Kidney (tissue), 14 donors: Measurements from ENCODE around the gene FAM20B. TPM values are rescaled to one million over a fixed set of nuclear protein-coding genes. Genes with fewer than 3 reads are reported as not detected.
A peak's percentile ranks its signal among the peaks of the same experiment; 100 is the strongest.

ENCODE experiments used
- DNase-seq, 5 donors: peaks; one replicate each; pipeline ENCODE4 v3.0.0-alpha.2; 2013 to 2020
- FAIRE-seq: peaks from 2 replicates; lab custom pipeline; 2012; peaks lifted over from hg19 to GRCh38; lab: Jason Lieb, UNC
- H3K27ac ChIP-seq, 2 donors: one replicate each; pipeline ENCODE4 v1.7.0; 2013; ENCODE audit warnings: low read depth in 2 of 2, low read length in 2 of 2, inconsistent platforms in 1 of 2
- H3K27me3 ChIP-seq: one replicate; pipeline ENCODE4 v1.7.1; 2013; ENCODE audit warnings: low read length, inconsistent platforms; ENCODE audit not compliant: control insufficient read depth, insufficient read depth
- H3K36me3 ChIP-seq, 3 donors: one replicate each; pipeline versions ENCODE4 v1.7.0 to v1.7.1; 2013; ENCODE audit warnings: low read length in 3 of 3, control low read depth in 1 of 3, inconsistent platforms in 1 of 3; ENCODE audit not compliant: insufficient read depth in 3 of 3, control insufficient read depth in 2 of 3
- H3K4me1 ChIP-seq, 3 donors: one replicate each; pipeline versions ENCODE4 v1.7.0 to v1.7.1; 2013; ENCODE audit warnings: low read length in 3 of 3, inconsistent platforms in 1 of 3, low read depth in 1 of 3; ENCODE audit not compliant: control insufficient read depth in 2 of 3, insufficient read depth in 2 of 3
- H3K4me3 ChIP-seq, 3 donors: one replicate each; pipeline versions ENCODE4 v1.7.0 to v1.8.1; 2013; ENCODE audit warnings: low read length in 3 of 3, control low read depth in 1 of 3, inconsistent platforms in 1 of 3
- H3K9ac ChIP-seq, 3 donors: one replicate each; pipeline versions ENCODE4 v1.7.0 to v1.7.1; 2013; ENCODE audit warnings: low read length in 3 of 3, control low read depth in 1 of 3, inconsistent platforms in 1 of 3
- H3K9me3 ChIP-seq, 3 donors: one replicate each; pipeline versions ENCODE4 v1.7.0 to v1.7.1; 2013; ENCODE audit warnings: low read length in 3 of 3, control low read depth in 1 of 3, inconsistent platforms in 1 of 3; ENCODE audit not compliant: control insufficient read depth in 2 of 3, insufficient read depth in 1 of 3
- intact Hi-C: fragments of 100-400 bp; cut with DNase I; formaldehyde crosslinking; loops from one replicate; pipeline ENCODE4 v1.11.1; 2022
- polyA plus RNA-seq: library from polyadenylated mRNA; stranded (reverse); fragments of 350-450 nt; fragmentation: Illumina TruSeq; extraction: RNeasy Lipid Tissue Mini Kit (QIAGEN cat#74804); gene quantifications from one replicate; pipeline ENCODE4 v1.2.3, GENCODE V29; 2014; ENCODE audit warnings: low read depth, low replicate concordance; ENCODE audit not compliant: insufficient read depth
- total RNA-seq: library from RNA; stranded (reverse); fragmentation: NEBNext Ultra II Directional; extraction: Animal tissue kit (Norgen Biotek cat#: 25700); gene quantifications from one replicate; pipeline ENCODE4 v1.2.1, GENCODE V29; 2021
- TF ChIP-seq, protein P1 (sequence below): IDR thresholded peaks from 3 replicates; pipeline ENCODE4 v1.5.1; 2012; ENCODE audit warnings: mild to moderate bottlenecking, moderate library complexity, borderline replicate concordance; ENCODE audit not compliant: insufficient read depth; ENCODE audit errors: extremely low read depth
- donor health status: control.
- donor health status: control.
- donor health status: control.
- donor health status: control.
- donor health status: control.
- donor health status: DM: yes; HTN: yes; CAD: no.
- donor health status: Normal renal cell carcinoma (clear cell type).

Gene FAM20B
- total and polyA plus RNA-seq, 2 donors from 2014 or later, result 17.0 to 50.2 TPM

DNA sequence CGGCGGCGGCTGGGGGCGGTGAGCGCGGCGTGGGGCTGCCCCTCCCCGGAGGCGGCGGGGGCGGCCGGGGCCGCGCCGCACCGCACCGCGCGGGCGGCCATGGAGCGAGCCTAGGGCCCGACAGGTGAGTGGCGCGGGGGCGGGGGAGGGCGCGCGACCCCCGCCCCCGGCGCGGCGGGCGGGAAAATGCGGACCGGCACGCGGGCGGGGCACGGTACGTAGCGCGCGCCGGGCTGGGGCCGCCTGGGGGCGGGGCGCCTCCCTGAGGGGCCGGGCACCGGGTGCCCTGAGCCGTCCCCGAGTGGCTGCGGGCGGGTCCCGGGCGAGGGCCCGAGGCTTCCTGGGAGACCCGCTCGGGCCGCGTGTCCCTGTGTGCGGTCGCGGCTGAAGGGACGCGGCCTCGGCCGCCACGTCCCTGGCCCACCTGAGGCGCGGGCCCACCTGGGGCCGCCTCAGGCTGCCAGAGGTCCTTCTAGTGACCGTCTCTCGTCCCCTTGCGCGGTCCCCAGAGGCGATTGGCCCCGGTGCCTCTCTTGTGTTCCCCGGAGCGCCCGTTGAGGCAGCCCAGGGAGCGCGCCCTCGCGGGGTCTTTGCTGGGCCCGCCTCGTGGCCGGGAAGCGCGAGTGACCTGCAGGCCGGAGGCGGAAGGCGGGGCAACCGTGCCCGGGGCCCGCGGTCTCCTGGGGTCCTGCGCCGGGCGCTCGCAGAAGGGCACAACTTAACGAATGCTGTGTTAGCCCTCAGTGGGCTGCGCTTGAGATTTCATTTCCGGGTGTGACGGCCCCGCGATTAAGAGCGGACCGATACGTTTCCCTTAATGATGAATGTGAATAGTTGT lies 500 bp downstream of the FAM20B start:
- no peaks in the 10 kb centered on the region for H3K27me3 ChIP-seq
- H3K9me3 ChIP-seq, result no peaks in the 10 kb centered on the region
- H3K9ac ChIP-seq, result peak overlapping the region; percentile 57 to 88 (median 78)
- peak overlapping the region; percentile 84 to 86 for H3K27ac ChIP-seq
- FAIRE-seq (no peak), DNase-seq (peak; percentile 81 to 93 (median 86))
- H3K4me3 ChIP-seq, result peak overlapping the region; percentile 70 to 94 (median 94)
- TF ChIP-seq, protein P1, sequence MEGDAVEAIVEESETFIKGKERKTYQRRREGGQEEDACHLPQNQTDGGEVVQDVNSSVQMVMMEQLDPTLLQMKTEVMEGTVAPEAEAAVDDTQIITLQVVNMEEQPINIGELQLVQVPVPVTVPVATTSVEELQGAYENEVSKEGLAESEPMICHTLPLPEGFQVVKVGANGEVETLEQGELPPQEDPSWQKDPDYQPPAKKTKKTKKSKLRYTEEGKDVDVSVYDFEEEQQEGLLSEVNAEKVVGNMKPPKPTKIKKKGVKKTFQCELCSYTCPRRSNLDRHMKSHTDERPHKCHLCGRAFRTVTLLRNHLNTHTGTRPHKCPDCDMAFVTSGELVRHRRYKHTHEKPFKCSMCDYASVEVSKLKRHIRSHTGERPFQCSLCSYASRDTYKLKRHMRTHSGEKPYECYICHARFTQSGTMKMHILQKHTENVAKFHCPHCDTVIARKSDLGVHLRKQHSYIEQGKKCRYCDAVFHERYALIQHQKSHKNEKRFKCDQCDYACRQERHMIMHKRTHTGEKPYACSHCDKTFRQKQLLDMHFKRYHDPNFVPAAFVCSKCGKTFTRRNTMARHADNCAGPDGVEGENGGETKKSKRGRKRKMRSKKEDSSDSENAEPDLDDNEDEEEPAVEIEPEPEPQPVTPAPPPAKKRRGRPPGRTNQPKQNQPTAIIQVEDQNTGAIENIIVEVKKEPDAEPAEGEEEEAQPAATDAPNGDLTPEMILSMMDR, result no peak
- intact Hi-C loops, result no loop called here
- H3K36me3 ChIP-seq, result no peaks in the 10 kb centered on the region
- no peaks in the 10 kb centered on the region for H3K4me1 ChIP-seq

DNA sequence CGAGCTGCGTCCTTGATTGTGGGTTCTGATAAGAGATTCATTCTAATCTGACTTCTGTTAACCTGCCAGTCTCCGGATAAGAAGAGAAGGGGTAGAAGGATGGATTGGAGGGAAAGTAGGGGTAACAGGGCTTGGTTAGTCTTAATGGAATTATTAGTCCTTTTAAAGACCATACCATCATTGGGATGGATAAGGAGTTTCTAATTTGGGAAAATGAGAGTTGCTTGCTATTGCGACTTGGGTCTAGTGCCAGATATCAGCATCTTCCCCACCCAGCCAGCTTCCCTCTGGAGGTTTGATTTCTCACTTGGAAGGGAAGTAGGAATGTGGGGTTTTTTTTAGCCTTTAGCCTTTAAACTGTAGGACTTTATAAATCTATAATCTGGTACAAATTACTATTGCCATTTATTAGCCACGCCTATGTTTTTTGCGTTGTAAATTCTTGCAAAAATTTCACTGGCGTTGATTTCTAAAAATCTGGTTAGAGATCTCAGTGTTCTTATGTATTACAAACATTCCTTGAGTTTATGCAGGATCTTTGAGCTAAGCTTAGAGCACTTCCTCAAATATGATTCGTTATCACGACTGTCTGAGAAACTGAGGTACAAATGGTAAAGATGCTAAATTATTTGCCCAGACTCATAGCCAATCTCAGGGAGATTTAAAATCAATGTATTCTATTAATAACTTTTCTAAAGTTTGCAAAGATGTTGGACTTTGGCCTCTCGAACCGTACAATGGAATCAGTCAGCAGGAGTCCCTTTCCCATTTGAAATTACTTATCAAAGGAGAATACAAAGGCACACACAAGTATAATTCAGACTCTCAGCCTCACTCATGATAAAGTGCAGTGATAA lies 1.3 kb downstream of the FAM20B start:
- H3K4me1 ChIP-seq, result no peaks in the 10 kb centered on the region
- FAIRE-seq, result no peak
- no peaks in the 10 kb centered on the region for H3K27me3 ChIP-seq
- H3K9me3 ChIP-seq, result no peaks in the 10 kb centered on the region
- H3K9ac ChIP-seq, result peak overlapping the region; percentile 57 to 88 (median 78)
- intact Hi-C loops, result no loop called here
- H3K36me3 ChIP-seq, result no peaks in the 10 kb centered on the region
- DNase-seq, result peak in 1 of 5 donors; percentile 17
- H3K27ac ChIP-seq, result peak overlapping the region; percentile 84 to 86
- TF ChIP-seq, protein P1, result no peak
- peak overlapping the region; percentile 70 to 94 (median 94) for H3K4me3 ChIP-seq

DNA sequence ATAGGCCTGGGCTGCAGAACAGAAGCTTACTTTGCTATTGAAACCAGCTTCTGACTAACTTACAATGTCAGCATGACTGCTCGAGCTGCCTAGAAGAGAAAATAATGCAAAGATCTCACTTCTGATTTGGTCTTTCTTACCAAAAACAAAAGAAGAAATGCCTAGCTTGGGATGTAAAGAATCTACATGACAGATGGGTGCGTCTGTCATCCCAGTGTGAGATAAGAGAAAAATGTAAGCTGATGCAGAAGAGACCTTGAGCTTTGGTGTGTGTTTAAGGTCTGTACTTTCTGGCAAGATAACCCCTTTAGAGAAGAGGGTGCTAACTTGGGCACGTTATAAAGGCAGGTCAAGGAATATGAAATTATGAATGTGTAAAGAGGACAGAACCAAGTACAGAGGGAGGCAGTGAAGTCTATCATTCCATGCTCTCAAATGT lies 3.6 kb downstream of the FAM20B start:
- no peaks in the 10 kb centered on the region for H3K36me3 ChIP-seq
- H3K27ac ChIP-seq, result no peak overlapping the region
- no peak overlapping the region for H3K9ac ChIP-seq
- no peaks in the 10 kb centered on the region for H3K27me3 ChIP-seq
- H3K9me3 ChIP-seq, result no peaks in the 10 kb centered on the region
- H3K4me3 ChIP-seq, result no peak overlapping the region
- TF ChIP-seq, protein P1, result no peak
- peaks cover 0 to 3% (median 0%) of the 10 kb centered on the region in 3 donors for H3K4me1 ChIP-seq
- FAIRE-seq (no peak), DNase-seq (no peak)
- intact Hi-C loops, result no loop called here
